GM04504 (cell line): ENCODE results near the gene COLEC12.

Source experiments
- DNase-seq: peaks from one replicate; pipeline ENCODE4 v3.0.0-alpha.2; 2012; ENCODE audit warnings: low read depth

Gene COLEC12

DNA sequence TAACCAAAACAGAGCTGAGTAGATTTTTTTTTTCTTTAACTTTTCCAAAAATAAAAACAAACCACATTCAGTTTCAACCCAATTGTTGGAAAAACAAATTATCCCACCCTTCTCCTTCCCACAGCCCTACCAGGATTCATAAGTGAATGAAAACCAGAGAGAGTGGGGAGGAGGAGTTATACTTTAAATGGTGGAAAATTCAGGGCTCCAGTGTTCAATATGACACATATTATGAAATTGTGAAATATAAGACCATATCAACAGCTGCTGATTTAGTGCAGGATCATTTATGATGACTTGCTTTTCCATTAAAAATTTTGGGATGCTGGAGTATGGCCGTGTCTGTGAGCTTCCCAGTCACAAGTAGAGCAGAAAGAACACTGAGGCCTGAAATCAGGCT is 26.7 kb downstream of the COLEC12 start:
- DNase-seq: no peak

DNA sequence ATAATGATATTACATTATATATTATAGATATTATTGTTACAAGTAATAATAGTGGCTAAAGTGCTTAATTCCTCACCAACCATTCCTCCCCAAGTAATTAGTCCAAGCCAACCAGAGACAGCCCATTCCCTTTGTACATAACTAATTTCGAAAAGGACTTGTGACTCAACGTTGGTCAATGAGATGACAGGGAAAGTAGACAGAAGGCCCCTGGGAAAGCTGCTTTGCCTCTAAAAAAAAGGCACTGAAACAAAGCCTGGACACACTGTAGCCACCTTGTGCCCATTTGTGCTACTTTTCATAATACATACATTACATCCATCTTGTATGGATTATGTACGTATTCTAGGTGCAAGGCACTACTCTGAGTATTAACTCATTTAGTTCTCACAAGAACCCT is 28.8 kb downstream of the COLEC12 start:
- no peak for DNase-seq

GRCh38 chr18:470661-471501 is 29.6 kb downstream of the COLEC12 start:
- peak; percentile 62 for DNase-seq

- no peak for DNase-seq
These were observed 31.3 kb downstream of the COLEC12 start for GRCh38 chr18:468955-469790.

DNA sequence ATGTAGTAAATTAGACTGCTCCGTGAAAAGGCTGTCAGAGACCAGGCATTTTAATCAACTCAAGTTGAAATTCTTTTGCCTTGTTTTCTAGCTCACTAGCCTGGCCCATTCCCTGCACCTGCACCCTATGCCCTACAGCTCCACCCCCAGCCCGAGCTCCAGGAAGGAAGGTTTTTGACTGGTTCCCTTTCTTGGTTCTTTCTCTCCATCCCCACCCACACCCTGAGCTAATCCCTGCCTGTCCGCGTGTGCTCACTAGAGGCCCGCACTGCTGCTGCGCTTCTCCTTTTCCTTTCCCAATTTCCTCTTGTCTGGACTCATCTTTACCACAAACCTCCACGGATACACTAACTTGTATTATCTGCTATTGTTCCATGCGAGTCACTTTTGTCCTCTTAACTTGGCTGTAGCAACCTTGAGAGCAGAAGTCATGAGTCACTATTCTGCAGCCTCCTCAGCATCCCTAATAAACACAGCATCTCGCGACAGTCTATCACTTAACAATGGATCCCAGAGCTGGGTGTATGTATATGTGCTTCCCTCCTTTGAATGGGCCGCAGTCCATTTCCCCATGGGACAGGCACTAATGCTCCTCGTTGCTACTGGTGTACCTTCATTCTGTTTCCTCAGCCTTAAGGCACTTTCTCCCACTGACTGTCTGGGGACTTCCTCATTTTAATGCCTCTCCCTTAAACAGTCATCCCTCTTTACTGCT is 36.5 kb downstream of the COLEC12 start:
- DNase-seq: no peak

DNA sequence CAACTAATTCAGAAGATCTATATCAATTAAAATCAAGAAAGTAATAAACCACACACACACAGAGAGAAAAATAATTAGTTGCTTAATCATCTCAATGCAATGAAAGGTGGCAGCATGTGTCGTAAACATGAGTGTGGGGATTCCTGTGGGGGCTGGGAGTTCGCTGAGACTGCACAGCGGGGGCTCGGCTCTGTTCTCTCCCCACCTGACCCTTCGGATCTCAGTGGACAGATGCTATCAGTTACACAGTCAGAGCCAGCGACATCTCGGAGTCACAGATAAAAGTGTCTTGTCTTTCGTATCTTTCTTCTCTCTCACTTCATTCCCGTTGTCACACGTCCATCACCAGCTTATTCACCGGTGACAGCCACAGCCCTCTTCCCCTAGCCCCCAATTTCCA is 37.1 kb downstream of the COLEC12 start:
- DNase-seq: no peak

DNA sequence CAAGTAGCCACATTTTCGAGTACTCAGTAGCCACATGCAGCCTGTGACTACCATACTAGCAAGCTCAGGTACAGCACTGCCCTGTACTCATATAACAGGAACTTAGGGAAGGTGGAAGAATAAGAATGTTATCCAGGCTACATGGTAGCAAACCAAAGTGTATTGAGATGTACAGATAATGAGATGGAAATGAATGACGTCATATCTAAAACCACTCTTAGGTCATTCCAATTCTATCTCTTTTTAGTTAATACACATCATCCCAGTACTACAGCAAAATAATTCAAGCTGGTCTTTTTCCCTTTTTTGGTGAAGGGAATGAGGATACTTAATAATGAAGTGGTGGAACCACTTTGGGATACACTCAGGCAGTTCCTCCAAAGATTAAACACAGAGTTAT is 38.7 kb downstream of the COLEC12 start:
- no peak for DNase-seq

GRCh38 chr18:460791-461190 is 39.7 kb downstream of the COLEC12 start:
- no peak for DNase-seq

DNA sequence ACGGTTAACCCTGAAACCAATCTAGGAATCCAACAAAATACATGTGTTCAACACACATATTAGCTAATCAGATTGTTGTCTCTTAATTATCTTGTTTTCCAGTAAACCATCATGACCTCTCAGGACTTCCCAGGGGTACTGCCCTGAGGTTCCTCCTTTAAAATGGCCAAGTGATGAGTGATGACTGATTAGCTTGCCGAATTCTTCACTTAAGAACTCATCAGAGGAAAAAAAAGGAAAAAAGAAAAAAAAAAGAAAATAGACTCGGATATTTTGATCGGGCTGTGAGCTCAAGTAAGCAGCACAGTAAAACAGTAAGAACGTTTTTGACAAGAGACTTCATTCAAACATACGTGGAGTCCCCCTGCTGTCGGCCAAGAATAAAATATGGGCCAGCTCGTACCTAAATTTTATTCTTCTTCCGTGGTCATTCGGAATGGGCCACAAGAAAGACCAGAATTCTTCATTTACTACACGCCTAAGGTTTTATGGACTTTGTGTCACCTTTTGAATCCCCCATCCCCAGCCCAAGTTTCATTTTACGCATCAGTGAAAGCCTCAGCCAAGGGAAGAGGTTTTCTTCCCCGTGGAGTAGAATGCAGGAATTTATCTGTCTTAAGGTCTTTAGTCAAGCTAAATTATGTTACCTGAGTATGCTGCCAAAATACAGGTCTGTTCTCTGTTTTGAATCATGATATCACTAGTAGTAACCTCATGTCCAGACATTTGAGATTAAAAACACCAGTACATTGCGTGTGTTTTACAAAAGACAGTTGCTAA is 40.5 kb downstream of the COLEC12 start:
- no peak for DNase-seq

DNA sequence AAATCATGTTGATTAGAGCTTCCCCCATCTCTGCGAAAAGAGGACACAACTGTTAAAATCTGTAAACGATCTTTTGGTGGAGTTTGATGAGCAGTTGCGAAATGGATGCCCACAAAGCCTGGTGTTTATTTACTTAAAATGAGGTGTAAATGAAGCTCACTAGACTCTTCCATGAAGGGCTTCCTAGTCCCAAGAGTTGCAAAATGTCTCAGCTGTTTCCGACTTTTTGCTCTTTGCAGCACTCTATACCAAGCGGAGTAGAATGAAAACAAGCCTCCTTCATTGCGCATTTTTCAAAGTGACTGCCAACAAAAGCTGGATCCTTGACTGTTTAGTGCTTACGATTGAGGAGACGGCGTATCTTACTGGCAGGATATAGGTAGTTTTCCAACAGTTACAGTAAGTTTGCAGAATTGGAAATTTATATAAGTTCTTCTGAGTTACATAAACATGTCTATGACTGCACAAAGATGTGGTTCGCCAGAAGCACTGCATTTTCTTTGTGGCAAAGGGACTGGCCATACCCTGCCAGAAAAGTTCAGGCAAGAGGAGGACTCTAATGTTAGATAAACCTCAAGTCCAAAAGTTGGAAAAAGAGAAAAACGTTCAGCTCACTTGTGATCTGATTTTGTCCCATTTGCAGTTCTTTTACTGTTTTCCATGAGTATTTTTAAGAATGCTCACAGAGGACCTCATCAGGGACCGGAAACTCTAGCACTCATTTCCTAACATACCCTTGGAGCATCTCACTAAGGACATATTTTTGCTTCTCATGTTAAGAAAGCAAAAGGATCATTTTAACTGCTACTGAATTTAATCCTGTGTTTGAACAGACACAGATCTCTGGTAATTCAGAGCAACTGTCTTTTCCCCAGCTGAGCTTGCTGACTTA is 42.7 kb downstream of the COLEC12 start:
- DNase-seq: no peak

GRCh38 chr18:457140-457519 is 43.4 kb downstream of the COLEC12 start:
- DNase-seq: peak; percentile 75

- DNase-seq: no peak
These were observed 44.0 kb downstream of the COLEC12 start for GRCh38 chr18:456361-457139.

DNA sequence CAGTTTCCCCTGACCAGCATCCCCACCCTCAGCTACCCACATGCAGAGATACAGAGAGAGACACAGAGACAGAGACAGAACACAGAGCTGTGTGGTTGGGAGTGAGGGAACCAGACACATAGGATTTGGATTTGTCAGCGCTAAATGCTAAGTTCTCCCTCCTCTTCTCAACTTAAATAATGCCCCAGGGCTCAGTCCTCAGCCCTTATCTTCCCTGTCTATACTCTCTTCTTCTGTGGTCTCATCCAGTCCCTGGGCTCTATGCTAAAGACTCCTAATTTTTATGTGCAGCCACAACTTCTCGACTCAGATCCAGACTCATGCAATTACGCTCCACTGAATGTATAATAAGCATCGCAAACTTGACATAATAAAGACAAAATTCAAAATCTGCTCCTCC is 47.1 kb downstream of the COLEC12 start:
- no peak for DNase-seq

DNA sequence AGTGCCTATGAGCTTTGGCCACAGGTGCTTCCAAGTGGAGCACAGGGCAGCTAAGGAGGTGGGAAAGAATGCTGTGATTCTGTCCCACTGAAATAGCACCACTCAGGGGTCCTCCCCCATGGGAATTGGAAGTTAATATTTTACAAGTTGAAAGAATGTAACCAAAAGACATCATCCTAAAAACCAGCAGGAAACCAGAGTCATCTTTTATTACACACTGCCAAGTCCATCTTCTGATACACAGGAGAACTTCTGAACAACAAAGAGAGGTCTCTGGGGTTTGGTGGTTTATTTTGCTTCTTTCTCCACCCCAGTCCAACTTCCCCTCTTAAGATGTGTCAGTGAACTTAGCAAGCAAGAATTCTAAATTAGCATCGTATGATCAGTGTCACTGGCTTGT is 47.7 kb downstream of the COLEC12 start:
- no peak for DNase-seq

DNA sequence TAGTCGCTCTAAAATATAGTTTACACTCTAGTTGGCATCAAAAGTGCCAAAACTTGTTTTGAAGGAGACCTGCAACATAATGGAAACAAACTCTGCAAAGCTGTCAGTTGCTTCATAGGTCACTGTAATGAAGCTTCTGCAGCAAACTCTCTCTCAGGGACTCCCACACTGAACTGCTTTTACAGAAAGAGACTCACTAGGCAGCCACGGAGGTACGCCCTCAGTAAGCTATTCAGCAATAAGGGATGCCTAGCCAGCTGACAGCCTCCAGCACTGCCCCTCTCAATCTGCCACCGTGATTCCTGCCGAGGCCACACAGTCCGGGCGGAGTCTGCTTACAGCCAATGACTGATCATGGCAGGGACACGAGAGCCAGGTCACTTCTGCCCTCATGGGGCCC is 51.1 kb downstream of the COLEC12 start:
- no peak for DNase-seq

DNA sequence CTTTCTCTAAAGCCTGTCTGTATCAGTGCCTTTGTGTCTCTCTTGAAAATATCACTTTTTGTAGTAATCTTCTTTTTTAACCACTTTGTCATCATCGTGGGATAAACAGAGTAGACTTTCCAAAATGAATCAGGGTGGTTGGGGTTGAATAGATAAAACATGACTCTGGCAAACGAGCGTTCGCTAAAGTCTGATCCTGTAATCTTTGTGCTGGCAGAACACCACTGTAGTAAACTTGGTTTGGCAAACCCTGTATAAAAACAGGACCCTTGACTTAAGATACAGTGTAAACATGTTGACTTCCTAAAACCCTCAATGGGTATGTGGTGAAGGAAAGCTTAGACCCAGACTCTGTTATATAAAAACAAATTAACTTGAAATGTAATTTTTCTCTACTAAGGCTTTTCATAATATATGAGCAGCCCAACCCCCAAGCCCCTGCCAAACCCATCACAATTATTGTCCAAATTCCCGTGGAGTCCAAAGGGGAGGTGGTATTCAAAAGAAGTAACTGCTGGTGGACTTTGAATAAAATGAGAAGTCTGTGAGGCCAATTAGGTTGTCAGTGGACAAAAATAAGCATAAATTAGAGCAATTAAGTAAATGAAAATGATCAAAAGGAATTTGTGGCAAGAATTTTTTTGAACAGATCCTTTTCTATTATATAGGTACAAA is 52.2 kb downstream of the COLEC12 start:
- no peak for DNase-seq

GRCh38 chr18:446941-447560 is 53.5 kb downstream of the COLEC12 start:
- no peak for DNase-seq

GRCh38 chr18:445055-445454 is 55.4 kb downstream of the COLEC12 start:
- no peak for DNase-seq

GRCh38 chr18:438571-438970 is 61.9 kb downstream of the COLEC12 start:
- no peak for DNase-seq
